ENCODE measurements around the gene FBXL14. TPM values are rescaled to one million over a fixed set of nuclear protein-coding genes. Genes with fewer than 3 reads are reported as not detected.

Gene FBXL14
- total RNA-seq, 4 donors from 2014 or later = 5.4 to 12.4 (median 7.6) TPM

GRCh38 chr12:1587927-1588574 lies 6.3 kb downstream of the FBXL14 start:
- Histone ChIP-seq H3K36me3 (no peaks in the 10 kb centered on the region), H3K27ac (no peak overlapping the region), H3K4me1 (peaks cover 63% of the 10 kb centered on the region), H3K4me3 (no peak overlapping the region), H3K27me3 (no peaks in the 10 kb centered on the region), H3K9me3 (no peaks in the 10 kb centered on the region)
- 36% methylated on average over 5 of the region's 5 CpGs for WGBS
- TF ChIP-seq POLR2AphosphoS5 (IDR thresholded peaks at IDR 0.05) (no peak), CTCF (IDR thresholded peaks at IDR 0.05) (no peak), EP300 (IDR thresholded peaks at IDR 0.05) (no peak), POLR2A (IDR thresholded peaks at IDR 0.05) (no peak)
- DNase-seq (ENCODE audit: low spot score in 2 of 2) = no peak

- no peaks in the 10 kb centered on the region for H3K36me3 ChIP-seq
- DNase-seq (ENCODE audit: low spot score in 2 of 2) = no peak
- no peak overlapping the region for H3K27ac ChIP-seq
- H3K27me3 ChIP-seq = no peaks in the 10 kb centered on the region
- 91% methylated on average over 4 of the region's 4 CpGs for WGBS
- no peak for TF ChIP-seq CTCF (IDR thresholded peaks at IDR 0.05)
- TF ChIP-seq POLR2A (IDR thresholded peaks at IDR 0.05) = no peak
- no peak for TF ChIP-seq EP300 (IDR thresholded peaks at IDR 0.05)
- TF ChIP-seq POLR2AphosphoS5 (IDR thresholded peaks at IDR 0.05) = no peak
- H3K4me1 ChIP-seq = peaks cover 26% of the 10 kb centered on the region
- no peaks in the 10 kb centered on the region for H3K9me3 ChIP-seq
- no peak overlapping the region for H3K4me3 ChIP-seq
Observed at GRCh38 chr12:1584326-1584725, 10.1 kb downstream of the FBXL14 start.

- TF ChIP-seq POLR2AphosphoS5 (IDR thresholded peaks at IDR 0.05) = no peak
- peak; percentile 65 to 84 for TF ChIP-seq CTCF (IDR thresholded peaks at IDR 0.05)
- WGBS = 2% methylated on average over 6 of the region's 6 CpGs
- Histone ChIP-seq H3K27me3 (no peaks in the 10 kb centered on the region), H3K27ac (no peak overlapping the region), H3K36me3 (no peaks in the 10 kb centered on the region), H3K4me3 (no peak overlapping the region), H3K9me3 (no peaks in the 10 kb centered on the region), H3K4me1 (peaks cover 21% of the 10 kb centered on the region)
- DNase-seq (ENCODE audit: low spot score in 2 of 2) = no peak
Observed at GRCh38 chr12:1583421-1584078, 10.8 kb downstream of the FBXL14 start.

GRCh38 chr12:1582709-1583050 lies 11.7 kb downstream of the FBXL14 start:
- peaks cover 12% of the 10 kb centered on the region for H3K4me1 ChIP-seq
- H3K36me3 ChIP-seq = no peaks in the 10 kb centered on the region
- H3K9me3 ChIP-seq = no peaks in the 10 kb centered on the region
- TF ChIP-seq CTCF (IDR thresholded peaks at IDR 0.05) (no peak), POLR2A (IDR thresholded peaks at IDR 0.05) (no peak), EP300 (IDR thresholded peaks at IDR 0.05) (no peak), POLR2AphosphoS5 (IDR thresholded peaks at IDR 0.05) (no peak)
- H3K27ac ChIP-seq = no peak overlapping the region
- DNase-seq (ENCODE audit: low spot score in 2 of 2) = no peak
- no peaks in the 10 kb centered on the region for H3K27me3 ChIP-seq
- no peak overlapping the region for H3K4me3 ChIP-seq
- 87% methylated on average over 4 of the region's 4 CpGs for WGBS

- no peak for TF ChIP-seq POLR2A (IDR thresholded peaks at IDR 0.05)
- no peak for TF ChIP-seq POLR2AphosphoS5 (IDR thresholded peaks at IDR 0.05)
- no peak for TF ChIP-seq EP300 (IDR thresholded peaks at IDR 0.05)
- no peak for TF ChIP-seq CTCF (IDR thresholded peaks at IDR 0.05)
- H3K4me3 ChIP-seq = no peak overlapping the region
- H3K27ac ChIP-seq = no peak overlapping the region
- H3K36me3 ChIP-seq = no peaks in the 10 kb centered on the region
- 89% methylated on average over 11 of the region's 11 CpGs for WGBS
- no peaks in the 10 kb centered on the region for H3K27me3 ChIP-seq
- peaks cover 7% of the 10 kb centered on the region for H3K4me1 ChIP-seq
- no peak for DNase-seq (ENCODE audit: low spot score in 2 of 2)
- H3K9me3 ChIP-seq = no peaks in the 10 kb centered on the region
Observed at GRCh38 chr12:1581973-1582708, 12.2 kb downstream of the FBXL14 start.

Measured in suprapubic skin (tissue), 4 donors.